AG04450 (cell line): Measurements from ENCODE around the gene NEMP1. TPM values are rescaled to one million over a fixed set of nuclear protein-coding genes. Genes with fewer than 3 reads are reported as not detected.
A peak's percentile ranks its signal among the peaks of the same experiment; 100 is the strongest.

Experiments used
- CTCF ChIA-PET: fragments of 300-600, 350-600 bp; formaldehyde crosslinking; extraction: SDS; loops from one replicate; lab custom pipeline; 2022; ENCODE audit warnings: antibody characterized with exemption, inconsistent platforms; lab: Charles Lee
- POLR2A ChIA-PET: fragments of 350-600 bp; formaldehyde crosslinking; extraction: SDS; loops from one replicate; lab custom pipeline; 2021; ENCODE audit warnings: antibody characterized with exemption, inconsistent platforms; lab: Yijun Ruan, JAX
- DNase-seq: peaks from one replicate; pipeline ENCODE4 v3.0.0-alpha.2; 2011; ENCODE audit warnings: low read depth, low spot score
- H3K27ac ChIP-seq: one replicate; pipeline ENCODE4 v1.5.1; 2012; ENCODE audit warnings: low read depth, low read length, control low read depth
- H3K27me3 ChIP-seq: one replicate; pipeline ENCODE4 v1.6.0; 2012; ENCODE audit warnings: low read length; ENCODE audit not compliant: control insufficient read depth, insufficient read depth
- H3K4me3 ChIP-seq: 2 replicates; pipeline ENCODE4 v1.5.1; 2011; ENCODE audit warnings: mild to moderate bottlenecking, low read depth, low read length, control low read depth
- H3K9me3 ChIP-seq: 2 replicates; pipeline ENCODE4 v1.5.1; 2012; ENCODE audit warnings: low read length; ENCODE audit not compliant: control insufficient read depth, insufficient read depth
- polyA plus RNA-seq: library from polyadenylated mRNA; depleted of rRNA; stranded (reverse); fragments of >200 nt; gene quantifications from 2 replicates; pipeline ENCODE4 v1.2.3, GENCODE V29; 2011
- TF ChIP-seq, protein P1 (sequence below): IDR thresholded peaks from 2 replicates; pipeline ENCODE4 v1.5.1; 2011; ENCODE audit warnings: low read depth, low read length, control low read depth, inconsistent platforms

NEMP1 gene
- polyA plus RNA-seq, 1 experiment: 11.9 TPM

DNA sequence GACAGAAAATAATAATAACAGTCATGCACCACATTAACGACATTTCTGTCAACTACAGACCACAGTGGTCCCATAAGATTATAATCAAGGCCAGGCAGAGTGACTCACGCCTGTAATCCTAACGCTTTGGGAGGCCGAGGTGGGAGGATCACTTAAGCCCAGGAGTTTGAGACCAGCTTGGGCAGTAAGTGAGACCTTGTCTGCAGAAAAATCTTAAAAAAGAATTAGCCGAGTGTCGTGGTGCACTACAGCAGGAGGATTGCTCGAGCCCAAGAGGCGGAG lies 18.9 kb upstream of the NEMP1 start:
- Histone ChIP-seq H3K27me3 (no peaks in the 10 kb centered on the region), H3K4me3 (no peak overlapping the region), H3K9me3 (no peaks in the 10 kb centered on the region), H3K27ac (no peak overlapping the region)
- TF ChIP-seq, protein P1, sequence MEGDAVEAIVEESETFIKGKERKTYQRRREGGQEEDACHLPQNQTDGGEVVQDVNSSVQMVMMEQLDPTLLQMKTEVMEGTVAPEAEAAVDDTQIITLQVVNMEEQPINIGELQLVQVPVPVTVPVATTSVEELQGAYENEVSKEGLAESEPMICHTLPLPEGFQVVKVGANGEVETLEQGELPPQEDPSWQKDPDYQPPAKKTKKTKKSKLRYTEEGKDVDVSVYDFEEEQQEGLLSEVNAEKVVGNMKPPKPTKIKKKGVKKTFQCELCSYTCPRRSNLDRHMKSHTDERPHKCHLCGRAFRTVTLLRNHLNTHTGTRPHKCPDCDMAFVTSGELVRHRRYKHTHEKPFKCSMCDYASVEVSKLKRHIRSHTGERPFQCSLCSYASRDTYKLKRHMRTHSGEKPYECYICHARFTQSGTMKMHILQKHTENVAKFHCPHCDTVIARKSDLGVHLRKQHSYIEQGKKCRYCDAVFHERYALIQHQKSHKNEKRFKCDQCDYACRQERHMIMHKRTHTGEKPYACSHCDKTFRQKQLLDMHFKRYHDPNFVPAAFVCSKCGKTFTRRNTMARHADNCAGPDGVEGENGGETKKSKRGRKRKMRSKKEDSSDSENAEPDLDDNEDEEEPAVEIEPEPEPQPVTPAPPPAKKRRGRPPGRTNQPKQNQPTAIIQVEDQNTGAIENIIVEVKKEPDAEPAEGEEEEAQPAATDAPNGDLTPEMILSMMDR: no peak
- CTCF ChIA-PET: interaction anchor here (0.6 to 1.7 kb wide), 4 partner anchors 15 to 461 kb away, joined by 3 to 8 read pairs (median 6); no protein-coding TSS in a partner anchor
- POLR2A ChIA-PET: interaction anchor here (1.7 to 13.0 kb wide), 2 partner anchors 9 to 10 kb away, joined by 6 to 258 read pairs; partner anchors contain the start of gene STAT6
- DNase-seq: no peak

DNA sequence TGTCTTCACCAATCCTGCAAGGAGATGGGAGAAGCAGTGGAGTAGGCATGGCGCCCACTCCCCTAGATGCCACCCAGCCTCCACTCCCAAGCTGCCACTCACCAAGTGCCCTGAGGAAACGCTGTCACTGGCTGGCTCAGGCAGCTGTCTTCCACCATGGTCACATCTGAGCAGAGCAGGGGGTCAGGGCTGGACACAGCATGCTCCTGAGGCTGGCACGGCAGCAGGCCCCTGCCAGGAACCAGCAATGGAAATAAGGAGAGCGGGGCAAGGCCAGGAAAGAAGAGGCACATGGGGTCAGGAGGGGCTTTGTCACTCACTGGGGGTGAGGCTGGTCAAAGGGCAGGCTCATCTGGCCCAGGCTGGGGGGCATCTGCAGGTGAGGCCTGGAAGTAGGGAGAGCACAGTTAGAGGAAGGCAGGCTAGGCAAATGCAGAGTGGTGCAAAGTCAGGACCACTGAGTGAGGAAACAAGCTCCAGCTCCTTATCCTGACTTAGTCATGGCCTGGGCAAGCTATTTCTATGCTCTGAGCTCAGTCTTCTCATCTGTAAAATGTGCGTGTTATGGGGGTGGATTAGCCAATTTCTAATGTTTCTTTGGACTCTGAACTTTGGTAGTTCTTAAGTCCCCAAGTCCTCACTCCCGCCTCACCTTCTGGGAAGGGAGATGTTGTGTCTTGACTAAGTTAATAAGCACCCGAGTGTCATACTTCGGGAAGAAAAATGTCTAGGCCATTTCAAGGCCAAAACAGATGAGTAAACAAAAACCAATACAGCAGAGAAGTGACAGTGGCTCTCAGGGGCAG lies 18.4 kb upstream of the NEMP1 start:
- no peaks in the 10 kb centered on the region for H3K9me3 ChIP-seq
- CTCF ChIA-PET: interaction anchor here (0.6 to 1.7 kb wide), 4 partner anchors 15 to 88 kb away, joined by 3 to 8 read pairs (median 6); no protein-coding TSS in a partner anchor
- H3K27ac ChIP-seq: peak overlapping the region; percentile 31
- TF ChIP-seq, protein P1: no peak
- no peak for DNase-seq
- H3K27me3 ChIP-seq: no peaks in the 10 kb centered on the region
- POLR2A ChIA-PET: interaction anchor here (1.6 to 13.0 kb wide), 3 partner anchors 9 to 86 kb away, joined by 6 to 258 read pairs (median 7); partner anchors contain the start of gene STAT6
- H3K4me3 ChIP-seq: no peak overlapping the region

DNA sequence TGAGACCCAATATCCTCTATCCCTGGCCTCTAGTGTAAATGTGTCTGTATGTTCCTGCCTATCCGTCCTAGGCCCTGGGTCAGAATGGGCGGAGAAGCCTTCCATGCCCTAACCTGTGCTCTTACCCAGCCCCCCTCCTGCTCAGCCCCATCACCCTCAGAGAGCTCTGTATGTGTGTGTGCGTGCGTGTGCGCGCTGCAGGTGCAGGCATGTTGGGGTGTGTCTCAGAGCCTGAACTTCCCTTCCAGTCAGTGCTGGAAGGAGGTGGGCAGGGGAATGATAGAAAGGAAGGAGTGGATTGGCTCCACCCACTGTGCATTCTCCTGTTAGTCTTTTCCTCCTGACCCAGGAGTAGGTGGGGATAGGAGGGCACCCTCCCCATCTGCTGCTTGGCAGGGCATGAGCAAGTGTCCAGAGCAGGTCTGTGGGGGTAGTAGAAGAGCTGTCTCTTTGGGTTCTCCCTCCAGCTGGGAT lies 17.5 kb upstream of the NEMP1 start:
- DNase-seq: no peak
- no peaks in the 10 kb centered on the region for H3K9me3 ChIP-seq
- no peaks in the 10 kb centered on the region for H3K27me3 ChIP-seq
- CTCF ChIA-PET: interaction anchor here (1.1 to 1.7 kb wide), 2 partner anchors 16 to 17 kb away, joined by 3 to 8 read pairs; no protein-coding TSS in a partner anchor
- POLR2A ChIA-PET: interaction anchor here (1.6 to 13.0 kb wide), 2 partner anchors 11 to 87 kb away, joined by 7 to 258 read pairs; partner anchors contain the start of gene STAT6
- H3K4me3 ChIP-seq: no peak overlapping the region
- peak overlapping the region; percentile 31 for H3K27ac ChIP-seq
- TF ChIP-seq, protein P1: no peak

DNA sequence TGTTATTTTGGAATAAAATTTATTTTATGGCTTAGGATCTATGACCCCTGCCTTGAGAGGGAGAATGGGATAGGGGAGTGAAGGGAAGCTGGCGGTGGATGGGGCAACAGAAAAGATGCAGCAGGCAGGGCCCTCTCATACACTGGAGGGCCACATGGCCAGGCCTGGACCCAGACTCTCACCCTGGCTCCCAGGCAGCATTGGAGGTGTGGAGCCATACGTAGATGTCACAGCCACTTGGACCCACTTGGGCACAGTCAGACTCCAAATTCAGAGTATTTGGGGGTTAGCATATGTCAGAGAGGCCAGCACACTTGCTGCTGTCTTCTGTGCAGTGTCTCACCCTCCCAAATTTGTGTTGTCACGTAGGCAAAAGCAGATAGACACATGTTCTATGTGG lies 16.8 kb upstream of the NEMP1 start:
- Histone ChIP-seq H3K9me3 (no peaks in the 10 kb centered on the region), H3K27me3 (no peaks in the 10 kb centered on the region), H3K27ac (peak overlapping the region; percentile 57), H3K4me3 (no peak overlapping the region)
- no peak for DNase-seq
- CTCF ChIA-PET: interaction anchor here (0.6 to 1.1 kb wide), 2 partner anchors 14 to 16 kb away, joined by 3 to 5 read pairs; no protein-coding TSS in a partner anchor
- POLR2A ChIA-PET: interaction anchor here (1.6 to 13.0 kb wide), 2 partner anchors 12 to 87 kb away, joined by 7 to 258 read pairs; partner anchors contain the start of gene STAT6
- TF ChIP-seq, protein P1: no peak
